Mesendoderm (in vitro differentiated cells): ENCODE results near the gene DNAJC1. TPM values are rescaled to one million over a fixed set of nuclear protein-coding genes. Genes with fewer than 3 reads are reported as not detected.

Source experiments
- DNase-seq: peaks from one replicate; pipeline ENCODE4 v3.0.0; 2013
- H2AK5ac ChIP-seq: 2 replicates; pipeline ENCODE4 v1.6.1; 2013; ENCODE audit warnings: low read length, inconsistent platforms
- H2BK120ac ChIP-seq: 2 replicates; pipeline ENCODE4 v1.6.1; 2013; ENCODE audit warnings: low read depth, mild to moderate bottlenecking, low read length, moderate library complexity, mixed read lengths
- H2BK15ac ChIP-seq: replicated peaks from 2 replicates; pipeline ENCODE4 v1.6.1; 2013; ENCODE audit warnings: low read depth, mild to moderate bottlenecking, moderate library complexity
- H2BK5ac ChIP-seq: 2 replicates; pipeline ENCODE4 v1.6.1; 2013; ENCODE audit warnings: low read length, inconsistent platforms
- H3K18ac ChIP-seq: 2 replicates; pipeline ENCODE4 v1.6.1; 2013; ENCODE audit warnings: mild to moderate bottlenecking, low read length, mixed read lengths
- H3K23ac ChIP-seq: one replicate; pipeline ENCODE4 v1.6.1; 2013; ENCODE audit warnings: low read length
- H3K27ac ChIP-seq: 2 replicates; pipeline ENCODE4 v1.5.1; 2013; ENCODE audit warnings: low read depth, mild to moderate bottlenecking, inconsistent platforms, low read length, moderate library complexity
- H3K27me3 ChIP-seq: 2 replicates; pipeline ENCODE4 v1.6.1; 2013; ENCODE audit warnings: low read length, control low read depth, mild to moderate bottlenecking, inconsistent platforms; ENCODE audit not compliant: insufficient read depth, poor library complexity
- H3K36me3 ChIP-seq: 2 replicates; pipeline ENCODE4 v1.6.1; 2013; ENCODE audit warnings: low read length, inconsistent platforms; ENCODE audit not compliant: control insufficient read depth, insufficient read depth
- H3K4ac ChIP-seq: one replicate; pipeline ENCODE4 v1.6.1; 2013; ENCODE audit warnings: low read depth, mild to moderate bottlenecking, low read length, moderate library complexity
- H3K4me1 ChIP-seq: 2 replicates; pipeline ENCODE4 v1.6.1; 2013; ENCODE audit warnings: low read depth, low read length, inconsistent platforms; ENCODE audit not compliant: control insufficient read depth
- H3K4me2 ChIP-seq: 2 replicates; pipeline ENCODE4 v1.6.1; 2013; ENCODE audit warnings: low read length
- H3K4me3 ChIP-seq: 2 replicates; pipeline ENCODE4 v1.5.1; 2013; ENCODE audit warnings: mild to moderate bottlenecking, low read length
- H3K56ac ChIP-seq: one replicate; pipeline ENCODE4 v1.6.1; 2013; ENCODE audit warnings: low read length
- H3K79me1 ChIP-seq: 2 replicates; pipeline ENCODE4 v1.6.1; 2013; ENCODE audit warnings: low read length, inconsistent platforms
- H3K79me2 ChIP-seq: 2 replicates; pipeline ENCODE4 v1.6.1; 2013; ENCODE audit warnings: mild to moderate bottlenecking, low read length; ENCODE audit not compliant: control insufficient read depth, insufficient read depth
- H3K9ac ChIP-seq: 2 replicates; pipeline ENCODE4 v1.6.1; 2013; ENCODE audit warnings: low read length, inconsistent platforms
- H4K5ac ChIP-seq: one replicate; pipeline ENCODE4 v1.6.1; 2013; ENCODE audit warnings: low read length
- H4K8ac ChIP-seq: one replicate; pipeline ENCODE4 v1.6.1; 2013; ENCODE audit warnings: low read depth, mild to moderate bottlenecking, control low read depth, low read length, moderate library complexity
- WGBS: extraction: QIAGEN DNeasy Blood & Tissue Kit; methylation state at CpG from one replicate; pipeline ENCODE4 v1.1.7; 2013; ENCODE audit warnings: low lambda C conversion rate, missing lambda C conversion rate; ENCODE audit not compliant: insufficient coverage; ENCODE audit errors: extremely low coverage; 5-methylcytosine and 5-hydroxymethylcytosine counted together
- polyA plus RNA-seq, 2 experiments: library from polyadenylated mRNA; stranded (reverse); fragments of 200-250 nt; gene quantifications; one replicate each; pipeline ENCODE4 v1.2.3, GENCODE V29; 2013

Gene DNAJC1, protein sequence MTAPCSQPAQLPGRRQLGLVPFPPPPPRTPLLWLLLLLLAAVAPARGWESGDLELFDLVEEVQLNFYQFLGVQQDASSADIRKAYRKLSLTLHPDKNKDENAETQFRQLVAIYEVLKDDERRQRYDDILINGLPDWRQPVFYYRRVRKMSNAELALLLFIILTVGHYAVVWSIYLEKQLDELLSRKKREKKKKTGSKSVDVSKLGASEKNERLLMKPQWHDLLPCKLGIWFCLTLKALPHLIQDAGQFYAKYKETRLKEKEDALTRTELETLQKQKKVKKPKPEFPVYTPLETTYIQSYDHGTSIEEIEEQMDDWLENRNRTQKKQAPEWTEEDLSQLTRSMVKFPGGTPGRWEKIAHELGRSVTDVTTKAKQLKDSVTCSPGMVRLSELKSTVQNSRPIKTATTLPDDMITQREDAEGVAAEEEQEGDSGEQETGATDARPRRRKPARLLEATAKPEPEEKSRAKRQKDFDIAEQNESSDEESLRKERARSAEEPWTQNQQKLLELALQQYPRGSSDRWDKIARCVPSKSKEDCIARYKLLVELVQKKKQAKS
- polyA plus RNA-seq (2013, experiment 1 of 2), result 21.8 TPM
- polyA plus RNA-seq (2013, experiment 2 of 2), result 21.5 TPM

DNA sequence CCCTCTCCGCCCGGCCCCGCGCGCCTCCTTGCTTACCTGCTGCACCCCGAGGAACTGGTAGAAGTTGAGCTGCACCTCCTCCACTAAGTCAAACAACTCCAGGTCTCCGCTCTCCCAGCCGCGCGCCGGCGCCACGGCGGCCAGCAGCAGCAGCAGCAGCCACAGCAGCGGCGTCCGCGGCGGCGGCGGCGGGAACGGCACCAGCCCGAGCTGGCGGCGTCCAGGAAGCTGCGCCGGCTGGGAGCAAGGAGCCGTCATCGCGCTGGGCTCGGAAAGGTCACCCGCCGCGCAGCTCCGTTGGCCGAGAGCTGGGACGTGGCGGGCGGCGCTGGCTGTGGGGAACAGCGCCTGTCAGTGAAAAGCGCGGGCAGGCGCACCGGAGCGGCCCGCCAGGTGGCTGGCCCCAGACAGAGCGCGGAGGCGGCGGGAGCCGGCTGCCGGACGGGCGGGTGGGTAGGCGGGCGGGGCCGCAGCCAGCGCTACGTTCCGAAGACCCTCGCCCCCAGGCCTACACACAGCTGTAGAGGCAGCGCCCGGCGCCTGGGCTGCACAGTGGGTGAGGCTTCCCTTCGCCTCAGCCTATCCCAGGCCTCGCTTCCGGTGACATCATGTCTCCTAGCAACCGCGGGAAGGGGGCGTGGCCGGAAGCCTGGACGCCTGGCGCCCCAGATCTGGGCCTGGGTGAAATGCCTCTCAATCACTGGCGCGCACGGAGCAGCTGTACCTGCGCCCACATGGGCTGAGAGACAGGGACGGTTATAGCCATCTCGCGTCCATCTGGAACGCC, at the start of gene DNAJC1:
TSS of gene DNAJC1 (minus strand) at position 554 of the 787 bp plus-strand sequence. CDS start at position 258, 296 bp downstream.
- Histone ChIP-seq H3K79me1 (peaks cover 10% of the 10 kb centered on the region), H3K9ac (peak within 1 kb of the TSS; percentile 62), H3K79me2 (peaks cover 11% of the 10 kb centered on the region), H3K4me1 (peaks cover 3% of the 10 kb centered on the region), H3K4ac (no peak within 1 kb of the TSS), H4K8ac (no peak within 1 kb of the TSS), H4K5ac (no peak within 1 kb of the TSS), H3K27me3 (no peaks in the 10 kb centered on the region), H3K27ac (peak within 1 kb of the TSS; percentile 63), H2BK5ac (no peak within 1 kb of the TSS), H3K18ac (peak within 1 kb of the TSS; percentile 42), H3K56ac (peak within 1 kb of the TSS; percentile 83), H3K36me3 (no peaks in the 10 kb centered on the region), H2AK5ac (no peak within 1 kb of the TSS), H3K4me2 (peak within 1 kb of the TSS; percentile 53), H3K23ac (no peak within 1 kb of the TSS), H2BK120ac (no peak within 1 kb of the TSS), H3K4me3 (peak within 1 kb of the TSS; percentile 50), H2BK15ac (no peak within 1 kb of the TSS)
- no CpG with 5 or more reads among the region's 83 CpGs for WGBS
- DNase-seq, result peak; percentile 99

DNA sequence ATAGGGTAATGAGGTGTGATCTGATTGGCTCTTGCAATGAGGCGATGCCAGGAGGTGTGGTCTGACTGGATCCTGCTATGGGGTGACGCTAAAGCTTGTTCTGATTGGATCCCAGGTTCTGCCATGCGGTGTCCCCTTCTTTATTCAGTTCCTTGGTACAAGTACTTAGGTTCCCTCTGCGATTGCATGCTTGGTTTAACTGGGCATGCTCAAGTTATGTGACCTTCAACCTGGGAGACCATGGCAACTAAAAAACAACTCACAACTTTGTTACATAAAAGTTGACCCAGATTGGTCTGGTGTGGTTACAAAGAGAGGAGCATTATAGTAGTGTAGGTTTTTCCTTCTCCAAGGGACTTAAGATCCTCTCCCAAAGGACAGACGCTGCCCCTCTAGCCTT, 49.5 kb upstream of the DNAJC1 start:
- H3K4me3 ChIP-seq, result no peak overlapping the region
- no peaks in the 10 kb centered on the region for H3K36me3 ChIP-seq
- no peak overlapping the region for H3K4me2 ChIP-seq
- H3K4me1 ChIP-seq, result no peaks in the 10 kb centered on the region
- no peak overlapping the region for H3K9ac ChIP-seq
- no peak overlapping the region for H2BK120ac ChIP-seq
- no peak overlapping the region for H2BK5ac ChIP-seq
- H3K56ac ChIP-seq, result no peak overlapping the region
- H3K79me1 ChIP-seq, result no peaks in the 10 kb centered on the region
- no peak overlapping the region for H3K18ac ChIP-seq
- H4K8ac ChIP-seq, result no peak overlapping the region
- H3K27me3 ChIP-seq, result no peaks in the 10 kb centered on the region
- no CpG with 5 or more reads among the region's 5 CpGs for WGBS
- H3K23ac ChIP-seq, result no peak overlapping the region
- no peak overlapping the region for H2AK5ac ChIP-seq
- H3K4ac ChIP-seq, result no peak overlapping the region
- DNase-seq, result peak; percentile 9
- H3K79me2 ChIP-seq, result no peaks in the 10 kb centered on the region
- no peak overlapping the region for H3K27ac ChIP-seq
- H4K5ac ChIP-seq, result no peak overlapping the region
- no peak overlapping the region for H2BK15ac ChIP-seq

DNA sequence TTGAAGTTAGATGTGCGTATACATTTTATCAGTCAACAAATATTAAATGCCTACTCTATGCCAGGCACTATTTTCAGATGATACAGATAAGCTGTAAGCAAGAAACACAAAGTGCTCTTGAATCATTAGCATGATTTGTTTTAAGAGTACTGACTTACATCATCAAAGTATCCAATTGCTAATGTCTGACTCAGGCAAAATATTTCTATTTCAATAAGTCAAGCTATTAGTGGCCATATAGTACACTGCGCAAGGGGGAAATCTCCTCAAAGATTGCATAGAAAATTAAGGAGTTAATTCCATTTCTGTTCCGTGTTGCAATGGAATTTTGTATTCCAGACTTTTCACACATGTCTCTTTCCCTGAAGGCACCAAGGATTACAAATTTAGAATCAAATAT, 46.1 kb upstream of the DNAJC1 start:
- no peak overlapping the region for H3K18ac ChIP-seq
- H4K8ac ChIP-seq, result no peak overlapping the region
- no peak overlapping the region for H4K5ac ChIP-seq
- H2BK5ac ChIP-seq, result no peak overlapping the region
- no peak for DNase-seq
- H2BK120ac ChIP-seq, result no peak overlapping the region
- H2BK15ac ChIP-seq, result no peak overlapping the region
- H3K79me2 ChIP-seq, result no peaks in the 10 kb centered on the region
- no peak overlapping the region for H3K56ac ChIP-seq
- H2AK5ac ChIP-seq, result no peak overlapping the region
- H3K4me1 ChIP-seq, result no peaks in the 10 kb centered on the region
- no peak overlapping the region for H3K4me2 ChIP-seq
- no peak overlapping the region for H3K23ac ChIP-seq
- no peak overlapping the region for H3K4ac ChIP-seq
- H3K36me3 ChIP-seq, result no peaks in the 10 kb centered on the region
- H3K79me1 ChIP-seq, result no peaks in the 10 kb centered on the region
- no peak overlapping the region for H3K9ac ChIP-seq
- H3K4me3 ChIP-seq, result no peak overlapping the region
- WGBS, result no CpG with 5 or more reads among the region's 3 CpGs
- H3K27me3 ChIP-seq, result no peaks in the 10 kb centered on the region
- no peak overlapping the region for H3K27ac ChIP-seq

DNA sequence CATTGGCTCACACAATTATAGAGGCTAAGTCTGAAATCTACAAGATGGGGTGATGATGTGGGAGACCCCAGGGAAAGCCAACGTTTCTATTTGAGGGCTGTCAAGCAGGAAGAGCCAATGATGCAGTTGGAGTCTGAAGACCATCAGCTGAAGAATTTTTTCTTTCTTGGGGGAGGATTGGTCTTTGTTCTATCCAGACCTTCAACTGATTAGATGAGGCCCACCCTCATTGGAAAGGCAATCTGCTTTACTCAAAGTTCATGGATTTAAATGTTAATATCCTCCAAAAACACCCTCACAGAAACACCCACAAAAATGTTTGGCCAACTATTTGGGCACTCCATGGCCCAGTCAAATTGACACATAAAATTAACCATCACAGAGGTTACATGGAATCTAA, 44.3 kb upstream of the DNAJC1 start:
- Histone ChIP-seq H2BK5ac (no peak overlapping the region), H4K5ac (no peak overlapping the region), H2AK5ac (no peak overlapping the region), H3K9ac (no peak overlapping the region), H3K23ac (no peak overlapping the region), H3K18ac (no peak overlapping the region), H3K4me1 (peaks cover 2% of the 10 kb centered on the region), H3K4me2 (no peak overlapping the region), H3K4me3 (no peak overlapping the region), H3K36me3 (no peaks in the 10 kb centered on the region), H3K27me3 (no peaks in the 10 kb centered on the region), H3K27ac (no peak overlapping the region), H3K56ac (no peak overlapping the region), H2BK120ac (no peak overlapping the region), H3K79me2 (no peaks in the 10 kb centered on the region), H3K4ac (no peak overlapping the region), H4K8ac (no peak overlapping the region), H3K79me1 (no peaks in the 10 kb centered on the region), H2BK15ac (no peak overlapping the region)
- no peak for DNase-seq
- WGBS, result no CpG with 5 or more reads among the region's 1 CpG

DNA sequence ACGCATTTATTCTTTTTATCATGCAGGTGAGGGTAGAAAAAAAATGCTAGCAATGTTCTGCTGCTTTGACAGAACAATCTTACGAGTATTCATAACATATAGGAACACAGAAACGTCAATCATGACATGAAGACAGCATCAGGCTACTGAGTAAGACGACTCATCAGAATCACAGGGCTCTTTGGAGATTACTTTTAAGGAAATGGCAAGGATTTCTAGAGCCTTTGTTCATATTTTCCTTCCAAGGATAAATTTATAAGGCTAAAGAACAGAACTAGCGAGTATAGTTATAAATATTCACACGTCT, 39.8 kb upstream of the DNAJC1 start:
- Histone ChIP-seq H3K23ac (no peak overlapping the region), H2BK120ac (no peak overlapping the region), H3K36me3 (no peaks in the 10 kb centered on the region), H4K8ac (no peak overlapping the region), H3K79me2 (no peaks in the 10 kb centered on the region), H4K5ac (no peak overlapping the region), H3K9ac (no peak overlapping the region), H2BK5ac (no peak overlapping the region), H2AK5ac (no peak overlapping the region), H3K56ac (no peak overlapping the region), H3K4me3 (no peak overlapping the region), H3K4me1 (peaks cover 5% of the 10 kb centered on the region), H3K4me2 (no peak overlapping the region), H3K79me1 (no peaks in the 10 kb centered on the region), H3K27ac (no peak overlapping the region), H3K27me3 (no peaks in the 10 kb centered on the region), H3K4ac (no peak overlapping the region), H3K18ac (peak overlapping the region; percentile 95), H2BK15ac (peak overlapping the region; percentile 7)
- peak; percentile 9 for DNase-seq
- no CpG with 5 or more reads among the region's 6 CpGs for WGBS
